Measurements from ENCODE around the gene TCEA3.
A peak's percentile ranks its signal among the peaks of the same experiment; 100 is the strongest.

Gene TCEA3

DNA sequence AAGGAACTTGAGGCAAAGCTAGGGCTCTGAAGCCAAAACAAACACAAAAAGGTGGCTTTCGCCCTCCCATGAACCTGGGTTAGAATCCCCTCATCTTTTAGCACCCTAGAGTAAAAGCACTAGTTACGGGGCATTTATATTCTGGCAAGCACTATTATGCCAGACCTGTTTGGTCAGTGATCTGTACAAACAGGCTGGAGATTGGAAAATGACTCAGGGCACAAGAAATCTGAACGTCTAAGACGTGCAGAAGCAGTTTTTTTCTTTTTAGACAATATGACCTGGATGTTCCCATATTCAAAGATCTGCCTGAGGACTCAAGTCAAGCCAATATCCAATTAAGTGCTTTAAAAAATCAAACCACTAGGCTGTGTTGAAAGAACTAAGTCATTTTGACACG is 58.0 kb downstream of the TCEA3 start:
- DNase-seq: no peak

DNA sequence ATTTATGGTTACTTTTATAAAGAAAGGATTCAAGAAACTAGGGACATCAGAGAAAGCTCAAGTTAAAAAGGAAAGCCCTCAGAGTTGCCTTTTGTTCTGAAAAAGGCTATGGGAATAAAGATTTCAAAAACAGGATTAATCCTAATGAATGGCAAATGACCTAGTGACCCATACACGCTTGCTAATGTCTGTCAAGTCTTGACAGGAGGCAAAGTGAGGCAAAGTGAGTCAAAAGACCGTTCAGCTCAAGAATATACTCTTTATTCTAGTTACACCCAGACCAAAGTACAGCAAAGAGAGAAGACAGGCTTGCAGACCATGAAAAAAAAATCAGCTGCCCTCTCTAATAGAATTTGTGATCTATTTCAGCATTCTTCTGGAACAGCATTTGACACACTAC is 58.4 kb downstream of the TCEA3 start:
- no peak for DNase-seq

DNA sequence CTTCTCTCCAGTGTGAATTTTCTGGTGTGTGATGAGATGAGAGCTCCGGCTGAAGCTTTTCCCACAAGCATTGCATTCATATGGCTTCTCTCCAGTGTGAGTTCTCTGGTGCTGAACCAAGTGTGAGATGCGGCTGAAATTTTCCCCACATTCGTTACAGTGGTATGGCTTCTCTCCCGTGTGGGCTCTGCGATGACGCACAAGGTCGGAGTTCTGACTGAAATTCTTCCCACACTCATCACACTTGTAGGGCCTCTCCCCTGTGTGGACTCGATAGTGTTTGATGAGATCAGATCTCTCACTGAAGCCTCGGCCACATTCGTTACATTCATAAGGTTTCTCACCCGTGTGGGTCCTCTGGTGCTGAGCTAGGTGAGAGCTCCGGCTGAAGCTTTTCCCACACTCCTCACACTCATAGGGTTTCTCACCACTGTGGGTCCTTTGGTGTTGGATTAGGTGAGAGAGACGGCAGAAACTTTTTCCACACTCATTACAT is 62.3 kb downstream of the TCEA3 start:
- no peak for DNase-seq

DNA sequence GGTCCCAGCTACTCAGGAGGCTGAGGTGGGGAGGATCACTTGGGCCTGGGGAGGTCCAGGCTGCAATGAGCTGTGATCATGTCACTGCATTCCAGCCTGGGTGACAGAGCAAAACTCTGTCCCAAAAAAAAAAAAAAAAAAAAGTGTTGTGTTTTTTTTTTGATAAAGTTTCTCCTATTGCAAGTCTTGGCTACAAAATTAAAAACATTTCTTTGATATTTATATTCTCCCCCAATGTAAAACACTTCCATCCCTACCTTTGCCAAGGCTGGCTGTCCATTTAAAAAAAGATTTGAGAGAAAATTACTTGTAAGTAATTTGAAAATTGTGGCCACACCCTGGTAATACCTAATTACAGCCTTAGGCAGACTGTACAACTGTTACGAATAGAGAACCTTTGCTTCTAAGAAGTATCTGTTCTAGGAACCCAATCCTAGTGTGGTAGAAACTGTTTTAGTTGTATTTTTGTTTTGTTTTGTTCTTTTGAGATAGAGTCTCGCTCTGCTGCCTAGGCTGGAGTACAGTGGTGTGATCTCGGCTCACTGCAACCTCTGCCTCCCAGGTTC is 66.2 kb downstream of the TCEA3 start:
- no peak for DNase-seq

DNA sequence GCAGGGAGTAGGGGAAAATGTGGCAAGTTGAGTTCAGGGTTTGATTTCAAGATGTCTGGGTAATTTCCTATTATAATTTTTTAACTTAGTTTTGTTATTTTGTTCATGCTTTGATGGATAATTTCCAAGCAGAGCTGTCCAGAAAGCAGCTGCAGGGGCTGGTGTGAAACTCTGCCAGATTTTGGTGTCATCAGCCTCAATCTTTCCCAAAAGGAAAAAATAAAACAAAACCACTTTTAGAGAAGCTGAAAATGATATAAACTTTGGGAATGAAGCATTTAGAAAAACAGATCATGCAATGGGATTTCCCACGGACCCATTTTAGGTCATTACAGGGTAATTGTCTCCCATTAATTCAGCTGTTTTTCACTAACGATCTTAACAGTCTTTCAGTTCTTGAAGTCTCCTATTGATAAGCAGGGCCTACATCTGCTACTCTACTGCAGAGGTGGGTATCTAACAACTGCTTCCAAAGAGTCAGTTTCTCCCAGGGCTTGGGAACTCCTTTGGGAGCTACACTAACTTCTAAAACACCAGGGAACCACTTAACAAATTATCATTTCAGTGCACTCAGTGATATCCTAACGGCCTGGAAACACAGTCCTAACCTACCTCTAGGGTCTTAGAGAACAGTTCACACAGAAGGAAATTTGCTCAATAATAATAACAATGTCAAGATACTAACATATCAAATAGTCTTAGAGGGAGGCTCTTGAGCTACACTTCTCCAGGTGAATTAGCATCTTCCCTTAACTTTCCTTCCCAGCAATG is 67.2 kb downstream of the TCEA3 start:
- DNase-seq: no peak

DNA sequence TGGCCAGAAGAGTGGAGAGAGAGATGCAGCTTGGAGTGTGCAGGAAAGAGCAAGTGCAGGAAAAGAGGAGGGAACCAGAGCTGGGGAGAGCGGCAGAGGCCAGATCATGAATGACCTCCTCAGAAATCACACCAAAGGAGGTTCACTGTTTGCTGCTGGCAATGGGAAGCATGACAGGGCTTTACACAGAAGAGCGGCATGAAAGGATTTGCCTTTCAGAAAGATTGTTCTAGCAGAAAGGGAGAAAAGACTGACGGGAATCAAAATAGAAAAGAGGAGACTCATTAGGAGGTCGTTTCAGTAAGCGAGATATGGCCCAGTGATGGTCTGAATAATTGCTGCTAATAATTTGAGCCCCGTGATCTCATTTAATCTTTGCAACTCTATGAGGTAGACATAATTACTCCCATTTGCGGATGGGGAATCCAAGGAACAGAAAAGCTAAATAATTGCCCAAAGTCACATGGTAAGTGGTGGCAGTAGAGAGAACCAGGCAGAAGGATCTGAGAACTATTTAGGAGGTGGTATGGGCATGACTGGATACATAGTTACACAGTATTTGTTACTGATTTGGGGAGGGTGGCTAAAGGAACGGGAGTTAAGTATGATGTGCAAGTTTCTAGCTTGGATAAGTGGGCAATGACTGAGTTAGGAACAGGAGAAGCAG is 67.9 kb downstream of the TCEA3 start:
- DNase-seq: no peak

DNA sequence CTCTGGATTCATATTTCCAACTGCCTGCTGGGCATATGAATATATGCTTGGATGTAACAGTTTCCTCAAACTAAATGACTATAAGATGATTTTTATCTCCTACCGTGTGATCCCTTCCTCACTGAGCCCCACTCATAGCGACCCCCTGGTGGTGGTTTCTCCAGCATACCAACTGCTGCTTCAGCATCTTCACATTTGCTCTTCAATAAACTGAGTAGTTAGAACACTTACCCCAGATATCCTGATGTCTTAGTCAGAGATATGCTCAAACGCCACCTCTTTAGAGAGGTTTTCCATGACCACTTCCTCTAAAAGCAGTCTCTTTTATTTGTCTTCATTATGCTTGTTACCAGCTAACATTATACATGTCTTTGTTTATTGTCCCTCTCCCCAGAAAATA is 70.3 kb downstream of the TCEA3 start:
- DNase-seq: no peak

DNA sequence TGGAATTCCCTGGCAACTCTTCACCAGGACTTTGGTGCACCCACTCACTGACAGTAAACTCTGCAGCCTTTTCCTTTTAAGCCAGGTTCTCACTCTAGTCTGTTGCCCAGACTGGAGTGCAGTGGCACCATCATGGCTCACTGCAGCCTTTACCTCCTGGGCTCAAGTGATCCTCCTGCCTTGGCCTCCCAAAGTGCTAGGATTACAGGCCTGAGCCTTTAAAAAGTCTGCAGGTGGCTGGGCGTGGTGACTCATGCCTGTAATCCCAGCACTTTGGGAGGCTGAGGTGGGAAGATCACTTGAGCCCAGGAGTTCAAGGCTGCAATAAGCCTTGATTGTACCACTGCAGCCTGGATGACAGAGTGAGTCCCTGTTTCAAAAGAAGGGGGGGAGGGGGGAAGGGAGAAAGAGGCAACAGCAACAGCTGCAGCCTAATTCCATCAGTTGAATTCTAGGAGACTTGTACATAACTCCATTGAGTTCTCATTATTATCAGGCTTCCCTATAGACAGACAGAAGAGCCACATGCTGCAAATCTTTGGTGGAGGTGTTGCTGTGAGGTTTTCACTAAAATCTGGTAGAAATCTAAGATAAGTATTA is 72.4 kb downstream of the TCEA3 start:
- DNase-seq: no peak

DNA sequence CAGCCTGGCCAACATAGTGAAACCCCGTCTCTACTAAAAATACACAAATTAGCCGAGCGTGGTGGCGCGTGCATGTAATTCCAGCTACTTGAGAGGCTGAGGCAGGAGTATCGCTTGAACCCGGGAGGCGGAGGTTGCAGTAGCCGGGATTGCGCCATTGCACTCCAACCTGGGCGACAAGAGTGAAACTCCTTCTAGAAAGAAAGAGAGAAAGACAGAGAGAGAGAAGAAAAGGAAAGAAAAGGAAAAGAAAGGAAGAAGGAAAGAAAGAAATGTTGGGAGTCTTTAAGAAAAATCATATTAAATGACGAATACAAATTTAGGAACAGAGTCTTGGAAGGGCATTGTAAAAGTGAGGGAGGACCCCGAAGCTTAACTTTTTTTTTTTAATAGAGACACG is 78.6 kb downstream of the TCEA3 start:
- DNase-seq: no peak

DNA sequence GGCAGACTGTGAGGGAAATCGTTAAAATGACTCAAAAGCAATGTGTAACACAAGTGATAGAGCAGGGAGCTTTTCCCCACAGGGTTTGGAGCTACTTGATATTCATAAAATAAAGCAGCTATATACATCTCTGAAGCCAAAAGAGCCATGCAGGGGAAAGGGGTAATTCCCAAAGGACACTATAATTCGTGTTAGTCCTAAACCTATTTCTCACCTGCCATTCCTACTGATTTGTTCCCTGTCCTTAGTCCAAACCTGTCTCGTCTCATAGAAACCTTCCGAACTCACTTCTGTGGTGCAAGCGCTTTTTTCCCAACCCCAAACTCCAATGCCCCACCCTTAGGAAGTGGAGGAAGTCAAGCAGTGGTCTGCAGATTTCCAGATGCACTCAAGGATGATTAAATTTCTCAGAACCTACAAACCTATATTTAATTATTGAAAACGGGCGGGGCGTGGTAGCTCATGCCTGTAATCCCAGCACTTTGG is 79.5 kb downstream of the TCEA3 start:
- DNase-seq: no peak

DNA sequence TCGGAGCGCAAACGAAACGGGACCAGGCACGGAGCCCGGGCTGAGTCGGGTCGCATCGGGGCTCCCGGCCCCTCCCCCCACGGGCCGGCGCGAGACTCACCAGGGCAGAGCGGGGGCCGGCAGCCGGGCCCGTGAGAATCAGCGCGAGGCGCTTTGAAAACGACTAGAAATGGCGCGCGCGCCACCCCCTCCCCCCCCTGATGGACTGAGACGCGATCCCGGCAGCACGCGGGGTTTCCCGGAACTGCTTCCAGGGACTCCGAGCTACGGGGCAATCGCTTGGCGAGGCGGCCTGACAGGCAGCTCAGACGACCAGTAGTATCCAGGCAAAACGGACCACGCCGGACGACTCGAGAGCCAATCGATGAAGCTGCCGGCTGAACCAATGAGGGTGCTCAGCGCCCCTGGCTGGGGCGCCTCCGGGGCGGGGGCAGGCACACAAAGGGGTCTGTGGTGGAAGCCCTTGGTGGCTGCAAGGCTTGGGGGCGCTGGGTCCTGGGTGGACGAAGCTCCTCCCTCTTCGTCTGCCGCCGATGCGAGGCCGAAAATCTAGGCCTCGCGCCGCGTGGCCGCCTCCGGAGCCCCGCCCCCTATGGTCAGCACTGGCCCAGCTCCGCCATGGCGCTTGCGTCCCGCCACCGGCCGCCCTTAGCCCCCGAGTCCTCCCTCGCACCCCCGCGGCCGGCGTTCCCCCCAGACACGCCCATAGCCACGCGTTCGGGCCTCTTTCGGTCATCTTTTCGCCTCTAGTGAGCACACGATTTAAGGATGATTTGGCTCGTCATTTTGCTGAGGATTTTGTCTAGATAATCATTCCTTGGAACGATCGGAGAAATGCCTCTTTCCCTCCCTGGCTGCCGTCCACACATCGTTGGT is 80.2 kb downstream of the TCEA3 start, which contains the start of gene HNRNPR:
Gene HNRNPR (minus strand): TSS at position 174 of the 876 bp plus-strand sequence. CDS start 3,276 bp downstream, outside the sequence.
- DNase-seq: peak; percentile 100

DNA sequence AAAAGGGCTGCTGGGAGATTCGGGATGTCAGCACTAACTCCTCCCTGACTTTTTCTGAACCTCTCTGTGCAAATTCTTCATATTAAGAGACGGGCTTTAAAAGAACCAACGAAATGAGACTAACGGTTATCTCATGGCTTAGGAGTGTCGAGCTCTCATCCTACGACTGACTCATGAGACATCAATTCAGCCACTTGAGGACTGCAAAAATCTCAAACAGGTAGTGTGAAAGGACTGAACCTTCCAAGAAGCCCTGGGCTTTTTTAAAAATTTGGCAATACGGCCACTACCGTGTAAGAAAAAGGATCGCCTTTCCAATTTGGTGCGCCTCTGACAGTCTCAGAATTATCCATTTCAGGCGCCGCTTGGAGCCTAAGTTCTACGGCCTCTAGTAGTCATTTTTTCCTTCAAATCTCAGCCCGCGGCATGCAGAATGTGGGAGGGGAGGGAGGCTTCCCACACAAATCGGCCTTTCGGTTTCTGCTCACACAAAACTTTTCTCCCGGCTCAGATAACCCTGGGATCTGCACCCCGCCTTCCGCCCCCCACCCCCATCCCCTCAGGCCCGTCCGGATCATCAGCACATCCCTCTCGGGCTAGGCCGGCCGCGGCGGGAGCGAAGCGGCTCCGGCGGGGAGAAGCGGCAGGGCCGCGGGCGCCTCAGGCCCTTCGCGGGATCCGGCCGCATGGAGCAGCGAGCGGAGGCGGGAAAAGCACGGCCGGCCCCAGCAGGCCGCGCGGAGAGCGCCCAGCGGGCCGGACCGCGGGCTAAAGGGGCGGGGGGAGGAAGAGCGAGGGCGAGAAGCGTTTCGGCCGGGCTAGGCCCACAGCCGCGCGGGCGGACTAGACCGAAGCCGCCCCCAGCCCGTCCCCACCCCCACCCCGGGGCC is 81.1 kb downstream of the TCEA3 start:
- DNase-seq: peak; percentile 64

DNA sequence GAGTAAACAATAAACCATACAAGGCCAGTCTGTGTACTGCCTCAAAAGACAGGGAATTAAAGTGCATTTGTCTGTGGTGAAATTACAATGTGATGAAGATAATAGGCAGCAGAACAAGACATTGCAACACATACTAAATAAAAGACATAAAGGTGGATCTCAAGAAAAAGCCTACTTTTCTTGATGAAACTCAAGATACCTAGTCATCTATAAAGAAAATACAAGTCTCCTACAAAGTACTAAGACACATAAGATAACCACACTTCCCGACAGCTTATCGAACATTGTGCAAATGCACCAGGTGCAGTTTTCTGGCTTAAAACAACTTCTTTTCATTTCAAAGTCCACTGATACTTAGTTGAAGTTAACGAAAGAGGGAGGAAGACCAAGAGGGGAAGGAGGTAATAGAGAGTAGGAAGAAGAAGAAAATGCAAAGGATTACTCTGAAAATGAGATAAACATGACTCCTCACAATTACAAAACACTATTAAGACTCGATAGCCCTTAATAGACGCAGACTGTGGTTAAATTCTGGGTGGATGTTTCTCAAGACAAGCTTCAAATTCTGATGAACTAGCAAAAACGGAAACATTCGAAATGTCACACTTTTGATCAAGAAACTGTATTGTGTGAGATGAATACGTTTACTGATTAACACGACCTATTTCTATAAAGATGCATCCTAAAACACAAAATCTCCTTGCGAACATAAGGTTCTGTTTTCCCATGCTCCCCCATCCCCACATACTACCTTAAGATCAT is 82.4 kb downstream of the TCEA3 start:
- no peak for DNase-seq

DNA sequence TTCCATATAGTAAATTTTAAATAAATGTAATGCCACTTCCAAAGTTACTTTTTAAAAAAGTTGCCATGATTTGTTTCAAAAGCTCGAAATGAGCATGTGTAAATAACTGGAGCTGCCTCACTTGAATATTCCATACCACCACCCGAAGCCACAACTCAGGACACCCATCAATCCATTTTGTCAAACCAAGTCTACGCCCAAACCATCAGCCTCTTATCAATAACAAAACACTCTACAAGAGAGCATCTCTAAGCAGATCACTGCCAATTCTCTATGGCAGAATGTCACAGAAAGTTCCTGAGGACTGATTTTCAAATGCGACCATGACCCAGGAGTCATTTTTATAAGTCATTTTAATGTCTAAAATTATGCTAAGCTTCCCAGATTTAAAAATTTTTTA is 84.9 kb downstream of the TCEA3 start:
- no peak for DNase-seq

DNA sequence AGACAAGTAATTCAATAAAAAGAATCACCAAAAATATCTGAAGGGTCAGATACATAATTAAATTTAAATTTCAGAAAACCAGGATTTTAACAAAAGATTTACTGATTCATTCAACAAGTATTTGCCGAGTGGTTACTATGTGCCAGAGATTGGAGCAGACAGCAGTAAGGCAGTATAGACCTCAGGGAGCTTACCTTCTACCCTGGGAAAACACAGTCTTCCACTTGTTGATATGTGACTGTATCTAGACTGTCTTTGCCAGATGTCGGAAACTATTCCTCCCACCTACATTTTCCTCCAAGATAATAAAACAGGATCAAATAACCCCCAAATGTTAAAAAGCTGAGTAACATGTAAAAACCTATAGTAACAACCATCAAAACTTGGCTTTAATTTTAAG is 86.7 kb downstream of the TCEA3 start:
- no peak for DNase-seq

DNA sequence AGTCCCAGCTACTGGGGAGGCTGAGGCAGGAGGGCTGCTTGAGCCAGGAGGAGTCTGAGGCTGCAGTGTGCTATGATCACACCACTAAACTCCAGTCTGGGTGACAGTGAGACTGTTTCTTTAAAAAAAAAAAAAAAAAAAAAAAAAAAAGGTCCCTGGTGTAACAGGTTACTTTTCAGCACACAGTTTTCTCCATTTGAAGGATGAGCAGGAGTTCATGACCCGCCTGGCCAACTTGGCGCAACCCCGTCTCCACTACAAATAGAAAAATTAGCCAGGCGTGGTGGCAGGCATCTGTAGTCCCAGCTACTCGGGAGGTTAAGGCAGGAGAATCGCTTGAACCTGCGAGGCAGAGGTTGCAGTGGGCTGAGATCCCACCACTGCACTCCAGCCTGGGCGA is 92.8 kb downstream of the TCEA3 start:
- DNase-seq: no peak
